SK-N-SH (cell line): ENCODE measurements around the gene AFF3. TPM values are rescaled to one million over a fixed set of nuclear protein-coding genes. Genes with fewer than 3 reads are reported as not detected.

Experiments
- CTCF ChIA-PET: fragments of 300-600, 350-600 bp; formaldehyde crosslinking; extraction: SDS; loops from one replicate; lab custom pipeline; 2021; lab: Yijun Ruan, JAX
- POLR2A ChIA-PET: fragments of 350-600 bp; sonication (Branson Sonifier 250); formaldehyde crosslinking; extraction: SDS; loops from one replicate; lab custom pipeline; 2020; ENCODE audit warnings: antibody characterized with exemption, inconsistent platforms; lab: Yijun Ruan, JAX
- DNase-seq: peaks from one replicate; pipeline ENCODE4 v3.0.0; 2012
- H2AFZ ChIP-seq: fragments of 200-600 bp; sonication (generic); 2 replicates; pipeline ENCODE4 v1.8.1; 2016; ENCODE audit warnings: antibody characterized with exemption, mild to moderate bottlenecking, low read depth
- H3F3A ChIP-seq: fragments of 200-600 bp; sonication (generic); replicated peaks from 2 replicates; pipeline ENCODE3; 2016; ENCODE audit warnings: antibody characterized with exemption, mild to moderate bottlenecking; ENCODE audit not compliant: insufficient read depth
- H3K27ac ChIP-seq, 2 experiments: fragments of 200-500 bp in 1 of 2; fragments of 200-600 bp in 1 of 2; sonication (Bioruptor generic) in 1 of 2; sonication (generic), shearing (Covaris generic) in 1 of 2; 2 replicates each; pipeline versions ENCODE4 v1.5.1 to v1.6.1; 2014 to 2016; ENCODE audit warnings: low read depth in 2 of 2, inconsistent platforms in 1 of 2, low read length in 1 of 2, mild to moderate bottlenecking in 1 of 2, mixed read lengths in 1 of 2
- H3K27me3 ChIP-seq: fragments of 200-600 bp; sonication (generic), shearing (Covaris generic); 2 replicates; pipeline ENCODE4 v1.6.1; 2016; ENCODE audit warnings: mixed run types; ENCODE audit not compliant: insufficient read depth
- H3K36me3 ChIP-seq, 2 experiments: fragments of 200-500 bp in 1 of 2; fragments of 200-600 bp in 1 of 2; sonication (Bioruptor generic) in 1 of 2; sonication (generic) in 1 of 2; replicated peaks in 1 of 2; 2 replicates each; pipeline versions ENCODE3 to v1.5.1; 2014 to 2016; ENCODE audit warnings: low read length in 1 of 2, mild to moderate bottlenecking in 1 of 2; ENCODE audit not compliant: insufficient read depth in 2 of 2, control insufficient read depth in 1 of 2
- H3K4me1 ChIP-seq, 2 experiments: fragments of 200-500 bp in 1 of 2; fragments of 200-600 bp in 1 of 2; sonication (Bioruptor generic) in 1 of 2; sonication (generic), shearing (Covaris generic) in 1 of 2; 2 replicates each; pipeline versions ENCODE4 v1.5.1 to v1.6.1; 2014 to 2016; ENCODE audit warnings: low read depth in 1 of 2, low read length in 1 of 2, mixed run types in 1 of 2; ENCODE audit not compliant: insufficient read depth in 2 of 2, control insufficient read depth in 1 of 2
- H3K4me2 ChIP-seq: fragments of 200-600 bp; sonication (generic), shearing (Covaris generic); 2 replicates; pipeline ENCODE4 v1.6.1; 2017; ENCODE audit warnings: mixed run types
- H3K4me3 ChIP-seq, 2 experiments: fragments of 200-500 bp in 1 of 2; fragments of 200-600 bp in 1 of 2; sonication (Bioruptor generic) in 1 of 2; sonication (generic), shearing (Covaris generic) in 1 of 2; 2 replicates each; pipeline versions ENCODE4 v1.5.1 to v1.8.1; 2014 to 2016; ENCODE audit warnings: low read depth in 2 of 2, inconsistent platforms in 1 of 2, low read length in 1 of 2, mild to moderate bottlenecking in 1 of 2, mixed read lengths in 1 of 2, moderate library complexity in 1 of 2
- H3K79me2 ChIP-seq: fragments of 200-600 bp; sonication (generic); 2 replicates; pipeline ENCODE4 v1.8.1; 2017; ENCODE audit warnings: mild to moderate bottlenecking; ENCODE audit not compliant: insufficient read depth
- H3K9ac ChIP-seq: fragments of 200-600 bp; sonication (generic); 2 replicates; pipeline ENCODE4 v1.6.1; 2017; ENCODE audit warnings: mixed run types
- H3K9me2 ChIP-seq: fragments of 200-600 bp; sonication (generic); 2 replicates; pipeline ENCODE4 v1.6.1; 2017; ENCODE audit warnings: mixed run types
- H3K9me3 ChIP-seq: fragments of 200-600 bp; sonication (generic); 2 replicates; pipeline ENCODE4 v1.6.1; 2017; ENCODE audit warnings: mixed run types, mild to moderate bottlenecking, moderate library complexity
- H4K20me1 ChIP-seq: fragments of 200-600 bp; sonication (generic); 2 replicates; pipeline ENCODE4 v1.6.1; 2017; ENCODE audit warnings: mild to moderate bottlenecking, mixed run types; ENCODE audit not compliant: insufficient read depth
- CHD2 ChIP-seq: fragments of 150-350 bp; IDR thresholded peaks from 2 replicates; pipeline ENCODE4 v1.6.1; 2018; ENCODE audit warnings: low read length; ENCODE audit not compliant: partially characterized antibody
- CTCF ChIP-seq: fragments of 200-600 bp; sonication (generic); IDR thresholded peaks from 2 replicates; pipeline ENCODE4 v1.6.1; 2017; ENCODE audit warnings: antibody characterized with exemption, mild to moderate bottlenecking, moderate library complexity
- IRF3 ChIP-seq: fragments of 150-350 bp; IDR thresholded peaks from 2 replicates; pipeline ENCODE4 v1.6.1; 2016; ENCODE audit warnings: mild to moderate bottlenecking, low read depth, low read length
- PBX3 ChIP-seq: IDR thresholded peaks from 2 replicates; pipeline ENCODE4; 2012
- RAD21 ChIP-seq: IDR thresholded peaks from 2 replicates; pipeline ENCODE4 v1.6.1; 2012; ENCODE audit warnings: mild to moderate bottlenecking, low read length
- RCOR1 ChIP-seq: fragments of 150-350 bp; IDR thresholded peaks from 2 replicates; pipeline ENCODE4 v1.6.1; 2017; ENCODE audit warnings: antibody characterized with exemption, low read length
- ZBTB33 ChIP-seq: IDR thresholded peaks from 2 replicates; pipeline ENCODE4 v1.4.0; 2012; ENCODE audit warnings: low read depth, borderline replicate concordance
- WGBS: methylation state at CpG from one replicate; pipeline ENCODE4 v1.1.6; 2017; ENCODE audit warnings: low lambda C conversion rate; 5-methylcytosine and 5-hydroxymethylcytosine counted together
- polyA plus RNA-seq, 3 experiments: library from polyadenylated mRNA; depleted of rRNA; stranded (reverse); fragments of >200 nt; gene quantifications; 2 replicates each; pipeline ENCODE4 v1.2.3, GENCODE V29; 2012

AFF3 gene
- polyA plus RNA-seq, 1 of the 3 experiments (the other 2 are of a cell fraction), result 0.36 TPM

GRCh38 chr2:100166701-100167100 lies 24.3 kb upstream of the AFF3 start:
- Histone ChIP-seq H3K27me3 (no peaks in the 10 kb centered on the region), H3K4me3 (no peak overlapping the region), H3K4me1 (no peaks in the 10 kb centered on the region), H3K9me2 (no peaks in the 10 kb centered on the region), H3K36me3 (no peaks in the 10 kb centered on the region), H3K27ac (no peak overlapping the region), H4K20me1 (no peaks in the 10 kb centered on the region), H2AFZ (no peak overlapping the region), H3K9me3 (peaks cover 7% of the 10 kb centered on the region; the same call in 1 of the 2 replicates), H3F3A (no peaks in the 10 kb centered on the region), H3K9ac (no peak overlapping the region), H3K79me2 (no peaks in the 10 kb centered on the region), H3K4me2 (no peak overlapping the region)
- 62% methylated on average over 6 of the region's 6 CpGs for WGBS
- no peak for DNase-seq
- ChIA-PET CTCF (interaction anchor here (0.7 kb wide), 1 partner anchor 694 kb away, joined by 3 read pairs; no protein-coding TSS in a partner anchor), POLR2A (no interaction called here)
- TF ChIP-seq PBX3, result no peak
- TF ChIP-seq IRF3, result no peak
- no peak for TF ChIP-seq CTCF
- TF ChIP-seq RCOR1, result no peak
- no peak for TF ChIP-seq RAD21

- H3K27me3 ChIP-seq, result no peaks in the 10 kb centered on the region
- no peak overlapping the region for H3K27ac ChIP-seq
- H3K4me1 ChIP-seq, result peaks cover 0 to 5% of the 10 kb centered on the region in 2 experiments; a peak in 2 of 4 replicates
- POLR2A ChIA-PET, result no interaction called here
- no peak overlapping the region for H2AFZ ChIP-seq
- H3K9me2 ChIP-seq, result no peaks in the 10 kb centered on the region
- H4K20me1 ChIP-seq, result no peaks in the 10 kb centered on the region
- TF ChIP-seq CHD2, result no peak
- no peak for TF ChIP-seq ZBTB33
- TF ChIP-seq, all 33 proteins: peak for 0
- H3K79me2 ChIP-seq, result no peaks in the 10 kb centered on the region
- no peak for DNase-seq
- H3F3A ChIP-seq, result no peaks in the 10 kb centered on the region
- H3K9me3 ChIP-seq, result peaks cover 7% of the 10 kb centered on the region; the same call in 1 of the 2 replicates
- H3K9ac ChIP-seq, result no peak overlapping the region
- CTCF ChIA-PET, result no interaction called here
- no peaks in the 10 kb centered on the region for H3K36me3 ChIP-seq
- no peak overlapping the region for H3K4me2 ChIP-seq
- H3K4me3 ChIP-seq, result no peak overlapping the region
Observed at GRCh38 chr2:100163605-100164004, 21.2 kb upstream of the AFF3 start.
